Measurements from ENCODE around the gene MOGAT3. TPM values are rescaled to one million over a fixed set of nuclear protein-coding genes. Genes with fewer than 3 reads are reported as not detected.

The MOGAT3 gene
- total RNA-seq, 1 experiment from 2014 or later, result 0.81 TPM

DNA sequence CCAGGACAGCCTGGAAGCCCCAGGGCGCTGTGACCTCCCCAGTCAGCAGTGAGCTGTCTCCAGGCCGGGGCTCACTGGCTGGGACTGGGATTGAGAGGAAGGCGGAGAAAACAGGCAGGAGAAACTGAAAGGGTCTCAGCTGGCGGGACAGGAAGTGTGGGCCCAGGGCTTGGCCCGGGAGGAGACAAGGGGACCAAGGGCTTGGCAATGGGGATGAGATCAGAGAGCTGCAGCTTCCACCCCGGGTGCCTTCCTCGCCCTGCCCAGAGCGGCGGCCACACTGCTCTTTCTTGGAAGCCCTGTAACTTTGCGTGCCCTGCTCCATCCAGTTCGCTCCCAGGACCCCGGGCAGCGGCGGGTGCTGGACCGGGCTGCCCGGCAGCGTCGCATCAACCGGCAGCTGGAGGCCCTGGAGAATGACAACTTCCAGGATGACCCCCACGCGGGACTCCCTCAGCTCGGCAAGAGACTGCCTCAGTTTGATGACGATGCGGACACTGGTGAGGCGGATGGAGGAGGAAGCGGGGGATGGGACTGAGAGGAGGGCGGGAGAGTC lies 21.5 kb upstream of the MOGAT3 start (continued):
- TF ChIP-seq GRHL2 (CRISPR knock-in tag; IDR thresholded peaks at IDR 0.05; ENCODE audit: insufficient replicate concordance, severe bottlenecking) (no peak), NR2C2 (CRISPR knock-in tag; IDR thresholded peaks at IDR 0.05) (no peak), SMAD4 (CRISPR knock-in tag; IDR thresholded peaks at IDR 0.05) (no peak)
- TF ChIP-seq, protein P1, sequence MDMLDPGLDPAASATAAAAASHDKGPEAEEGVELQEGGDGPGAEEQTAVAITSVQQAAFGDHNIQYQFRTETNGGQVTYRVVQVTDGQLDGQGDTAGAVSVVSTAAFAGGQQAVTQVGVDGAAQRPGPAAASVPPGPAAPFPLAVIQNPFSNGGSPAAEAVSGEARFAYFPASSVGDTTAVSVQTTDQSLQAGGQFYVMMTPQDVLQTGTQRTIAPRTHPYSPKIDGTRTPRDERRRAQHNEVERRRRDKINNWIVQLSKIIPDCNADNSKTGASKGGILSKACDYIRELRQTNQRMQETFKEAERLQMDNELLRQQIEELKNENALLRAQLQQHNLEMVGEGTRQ (CRISPR knock-in tag; IDR thresholded peaks at IDR 0.05), result no peak
- TF ChIP-seq, protein P2, sequence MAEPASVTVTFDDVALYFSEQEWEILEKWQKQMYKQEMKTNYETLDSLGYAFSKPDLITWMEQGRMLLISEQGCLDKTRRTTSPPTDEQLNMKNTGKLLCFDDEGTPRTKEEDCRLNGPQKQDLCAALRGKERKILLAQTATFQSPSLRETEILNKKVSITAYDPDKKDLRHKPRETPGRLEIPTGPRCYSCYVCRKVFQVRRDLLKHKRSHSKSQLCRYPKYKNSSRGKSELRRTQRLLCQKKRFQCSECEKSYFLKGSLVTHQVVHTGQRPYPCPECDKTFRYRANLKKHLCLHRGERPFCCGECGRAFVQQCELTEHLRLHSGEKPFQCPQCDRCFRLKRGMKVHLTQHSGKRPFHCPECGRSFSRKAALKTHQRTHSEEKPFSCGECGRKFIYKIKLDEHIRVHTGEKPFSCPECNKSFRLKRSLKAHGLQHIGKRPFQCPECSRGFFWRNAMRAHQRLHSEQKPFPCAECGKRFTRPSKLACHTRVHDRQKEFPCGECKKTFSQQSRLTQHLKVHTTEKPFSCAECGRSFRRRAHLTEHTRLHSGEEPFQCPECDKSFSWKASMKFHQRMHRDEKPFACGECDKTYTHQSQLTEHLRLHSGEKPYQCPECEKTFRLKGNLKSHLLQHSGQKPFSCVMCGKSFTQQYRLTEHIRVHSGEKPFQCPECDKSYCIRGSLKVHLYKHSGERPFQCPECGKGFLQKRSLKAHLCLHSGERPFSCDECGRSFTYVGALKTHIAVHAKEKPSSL (CRISPR knock-in tag; conservative IDR thresholded peaks at IDR 0.05), result no peak
- TF ChIP-seq, protein P3, sequence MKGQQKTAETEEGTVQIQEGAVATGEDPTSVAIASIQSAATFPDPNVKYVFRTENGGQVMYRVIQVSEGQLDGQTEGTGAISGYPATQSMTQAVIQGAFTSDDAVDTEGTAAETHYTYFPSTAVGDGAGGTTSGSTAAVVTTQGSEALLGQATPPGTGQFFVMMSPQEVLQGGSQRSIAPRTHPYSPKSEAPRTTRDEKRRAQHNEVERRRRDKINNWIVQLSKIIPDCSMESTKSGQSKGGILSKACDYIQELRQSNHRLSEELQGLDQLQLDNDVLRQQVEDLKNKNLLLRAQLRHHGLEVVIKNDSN (CRISPR knock-in tag; IDR thresholded peaks at IDR 0.05), result no peak
- TF ChIP-seq, protein P4, sequence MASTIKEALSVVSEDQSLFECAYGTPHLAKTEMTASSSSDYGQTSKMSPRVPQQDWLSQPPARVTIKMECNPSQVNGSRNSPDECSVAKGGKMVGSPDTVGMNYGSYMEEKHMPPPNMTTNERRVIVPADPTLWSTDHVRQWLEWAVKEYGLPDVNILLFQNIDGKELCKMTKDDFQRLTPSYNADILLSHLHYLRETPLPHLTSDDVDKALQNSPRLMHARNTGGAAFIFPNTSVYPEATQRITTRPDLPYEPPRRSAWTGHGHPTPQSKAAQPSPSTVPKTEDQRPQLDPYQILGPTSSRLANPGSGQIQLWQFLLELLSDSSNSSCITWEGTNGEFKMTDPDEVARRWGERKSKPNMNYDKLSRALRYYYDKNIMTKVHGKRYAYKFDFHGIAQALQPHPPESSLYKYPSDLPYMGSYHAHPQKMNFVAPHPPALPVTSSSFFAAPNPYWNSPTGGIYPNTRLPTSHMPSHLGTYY (CRISPR knock-in tag; IDR thresholded peaks at IDR 0.05), result no peak

DNA sequence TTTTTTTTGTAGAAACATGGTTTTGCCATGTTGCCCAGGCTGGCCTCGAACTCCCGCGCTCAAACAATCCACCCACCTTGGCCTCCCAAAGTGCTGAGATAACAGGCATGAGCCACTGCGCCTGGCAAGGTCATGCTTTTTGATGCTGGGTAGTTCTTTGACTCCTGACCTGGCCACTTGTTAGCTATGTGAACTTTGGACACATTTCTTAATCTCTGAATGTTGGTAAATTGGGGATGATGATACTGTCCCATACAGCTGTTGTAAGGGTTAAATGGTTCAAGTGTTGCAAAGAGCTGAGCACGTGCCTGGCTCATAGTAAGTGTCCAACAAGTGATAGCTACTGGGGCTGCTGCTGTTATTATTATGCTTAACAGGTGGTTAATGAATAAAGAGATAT lies 19.5 kb upstream of the MOGAT3 start:
- Mint-ChIP-seq H3K4me3 (no peak overlapping the region), H3K27me3 (ENCODE audit: low read depth) (no peaks in the 10 kb centered on the region), H3K27ac (no peak overlapping the region), H3K36me3 (peaks cover 22% of the 10 kb centered on the region), H3K4me1 (peaks cover 27% of the 10 kb centered on the region), H3K9me3 (no peaks in the 10 kb centered on the region)
- DNase-seq (ENCODE audit: low spot score) (no peak), ATAC-seq (no peak)
- ChIA-PET POLR2A (no interaction called here), CTCF (interaction anchor here (1.3 kb wide), 1 partner anchor 62 kb away, joined by 3 read pairs; no protein-coding TSS in a partner anchor)
- TF ChIP-seq OVOL2 (CRISPR knock-in tag; IDR thresholded peaks at IDR 0.05; ENCODE audit: borderline replicate concordance), result no peak
- TF ChIP-seq CREM (CRISPR knock-in tag; IDR thresholded peaks at IDR 0.05), result no peak
- TF ChIP-seq ZNF671 (CRISPR knock-in tag; IDR thresholded peaks at IDR 0.05), result no peak
- peak; percentile 60 for TF ChIP-seq GABPB1 (CRISPR knock-in tag; IDR thresholded peaks at IDR 0.05)
- no peak for TF ChIP-seq NFYB (CRISPR knock-in tag; conservative IDR thresholded peaks at IDR 0.05; ENCODE audit: low read depth)
- no peak for TF ChIP-seq ZNF423 (CRISPR knock-in tag; IDR thresholded peaks at IDR 0.05)

DNA sequence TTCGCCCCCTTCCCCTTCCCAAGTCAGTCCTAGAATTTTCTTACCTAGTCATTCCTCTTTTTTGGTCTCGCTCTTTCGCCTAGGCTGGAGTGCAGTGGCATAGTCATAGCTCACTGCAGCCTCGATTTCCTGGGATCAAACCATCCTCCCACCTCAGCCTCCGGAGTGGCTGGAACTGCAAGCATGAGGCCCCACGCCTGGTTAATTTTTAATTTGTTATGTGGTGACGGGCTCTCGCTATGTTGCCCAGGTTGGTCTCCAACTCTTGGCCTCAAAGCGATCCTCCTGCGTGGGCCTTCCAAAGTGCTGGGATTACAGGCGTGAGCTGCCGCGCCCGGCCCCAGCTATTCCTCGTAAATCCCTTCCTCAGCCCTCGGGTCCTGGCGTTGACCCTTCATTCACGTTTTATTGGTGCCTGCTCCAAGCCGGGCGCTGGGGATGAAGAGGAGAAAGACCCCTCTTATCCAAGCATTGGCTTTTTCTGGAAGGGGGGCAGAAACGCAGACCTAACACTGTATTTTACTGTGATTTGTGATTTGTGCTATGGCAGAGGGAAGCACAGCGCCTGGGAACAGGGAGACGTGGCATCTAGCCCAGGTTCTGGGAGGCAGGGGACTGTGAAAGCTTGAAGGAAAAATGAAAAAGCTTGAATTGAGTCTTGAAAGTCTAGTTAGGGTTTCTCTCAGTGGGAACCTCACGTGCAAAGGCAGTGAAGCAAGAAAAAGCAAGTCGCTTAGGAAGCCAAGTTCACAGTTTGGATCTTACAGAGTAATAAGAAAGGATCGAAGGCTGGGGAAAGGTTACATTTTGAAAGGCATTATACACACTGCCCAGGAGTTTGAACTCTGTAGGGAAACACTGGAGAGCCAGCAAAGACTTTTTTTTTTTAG lies 17.6 kb upstream of the MOGAT3 start:
- ChIA-PET POLR2A (interaction anchor here (0.6 to 1.6 kb wide), 10 partner anchors 14 to 270 kb away, joined by 3 to 7 read pairs (median 4); no protein-coding TSS in a partner anchor), CTCF (interaction anchor here (0.8 to 3.6 kb wide), 34 partner anchors 9 to 324 kb away, joined by 3 to 64 read pairs (median 8); partner anchors contain the start of genes AP1S1, CLDN15, COL26A1 and FIS1)

More for the DNA sequence above, 17.6 kb upstream of the MOGAT3 start:
- ATAC-seq, result no peak
- H3K9me3 Mint-ChIP-seq, result no peaks in the 10 kb centered on the region
- H3K4me3 Mint-ChIP-seq, result peak overlapping the region; percentile 98
- no peaks in the 10 kb centered on the region for H3K27me3 Mint-ChIP-seq (ENCODE audit: low read depth)
- H3K4me1 Mint-ChIP-seq, result peaks cover 27% of the 10 kb centered on the region
- no peak for DNase-seq (ENCODE audit: low spot score)
- TF ChIP-seq GTF2I (CRISPR knock-in tag; conservative IDR thresholded peaks at IDR 0.05), result 0 out of 2 replicates have a peak, but pooled peaks have one; percentile 9
- TF ChIP-seq, protein P5, sequence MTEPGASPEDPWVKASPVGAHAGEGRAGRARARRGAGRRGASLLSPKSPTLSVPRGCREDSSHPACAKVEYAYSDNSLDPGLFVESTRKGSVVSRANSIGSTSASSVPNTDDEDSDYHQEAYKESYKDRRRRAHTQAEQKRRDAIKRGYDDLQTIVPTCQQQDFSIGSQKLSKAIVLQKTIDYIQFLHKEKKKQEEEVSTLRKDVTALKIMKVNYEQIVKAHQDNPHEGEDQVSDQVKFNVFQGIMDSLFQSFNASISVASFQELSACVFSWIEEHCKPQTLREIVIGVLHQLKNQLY (CRISPR knock-in tag; IDR thresholded peaks at IDR 0.05), result no peak
- TF ChIP-seq GRHL2 (CRISPR knock-in tag; IDR thresholded peaks at IDR 0.05; ENCODE audit: insufficient replicate concordance, severe bottlenecking), result no peak
- peaks cover 8% of the 10 kb centered on the region for H3K36me3 Mint-ChIP-seq
- H3K27ac Mint-ChIP-seq, result peak overlapping the region; percentile 90
